CD4-positive, alpha-beta T cell (primary cell): ENCODE measurements around the gene GMPPB. TPM values are rescaled to one million over a fixed set of nuclear protein-coding genes. Genes with fewer than 3 reads are reported as not detected.

Experiments used
- ATAC-seq: fragments of 200-7000 bp; cut with Tn5 transposase; one replicate; pipeline ENCODE4 v1.10.0; 2022; ENCODE audit warnings: mild to moderate bottlenecking; ENCODE audit not compliant: poor library complexity
- CTCF ChIA-PET: fragments of 350-600 bp; sonication (Branson Sonifier 250); formaldehyde crosslinking; loops from one replicate; lab custom pipeline; 2021; ENCODE audit warnings: antibody characterized with exemption, inconsistent platforms; lab: Charles Lee
- POLR2A ChIA-PET: fragments of 350-600 bp; sonication (Branson Sonifier 250); formaldehyde crosslinking; loops from one replicate; lab custom pipeline; 2021; ENCODE audit warnings: antibody characterized with exemption, inconsistent platforms; lab: Charles Lee
- DNase-seq, 14 experiments: peaks; one replicate each; pipeline ENCODE4 v3.0.0-alpha.2; 2013 to 2020; ENCODE audit warnings: mixed read lengths in 2 of 14
- H3K27ac ChIP-seq, 2 donors: one replicate each; pipeline versions ENCODE4 v1.5.1 to v1.7.0; 2013; ENCODE audit warnings: low read length in 2 of 2, low read depth in 1 of 2, mild to moderate bottlenecking in 1 of 2
- H3K27me3 ChIP-seq, 2 experiments: 1 replicate in 1 of 2; 2 replicates in 1 of 2; pipeline versions ENCODE4 v1.6.1 to v1.7.0; 2013; ENCODE audit warnings: low read length in 2 of 2, control low read depth in 1 of 2, mild to moderate bottlenecking in 1 of 2, moderate library complexity in 1 of 2; ENCODE audit not compliant: insufficient read depth in 2 of 2, control insufficient read depth in 1 of 2
- H3K36me3 ChIP-seq: one replicate; pipeline ENCODE4 v1.6.1; 2013; ENCODE audit warnings: low read length, control low read depth; ENCODE audit not compliant: insufficient read depth
- H3K4me1 ChIP-seq: one replicate; pipeline ENCODE4 v1.6.1; 2013; ENCODE audit warnings: low read length, control low read depth; ENCODE audit not compliant: insufficient read depth
- H3K4me3 ChIP-seq: one replicate; pipeline ENCODE4 v1.5.1; 2013; ENCODE audit warnings: mild to moderate bottlenecking, low read length, moderate library complexity
- H3K9me3 ChIP-seq, 2 experiments: 1 replicate in 1 of 2; 2 replicates in 1 of 2; pipeline versions ENCODE4 v1.6.1 to v1.7.0; 2013; ENCODE audit warnings: low read length in 2 of 2, mild to moderate bottlenecking in 2 of 2, control low read depth in 1 of 2, moderate library complexity in 1 of 2; ENCODE audit not compliant: control insufficient read depth in 1 of 2, insufficient read depth in 1 of 2
- H3K27ac Mint-ChIP-seq: one replicate; pipeline ENCODE4 v1.8.0; 2020; ENCODE audit warnings: mixed read lengths
- H3K27me3 Mint-ChIP-seq: one replicate; pipeline ENCODE4 v1.8.0; 2021; ENCODE audit warnings: mixed read lengths
- H3K36me3 Mint-ChIP-seq: one replicate; pipeline ENCODE4 v1.8.0; 2021; ENCODE audit warnings: low read depth, mixed read lengths
- H3K4me1 Mint-ChIP-seq: one replicate; pipeline ENCODE4 v1.8.0; 2021; ENCODE audit warnings: low read depth, mixed read lengths
- H3K4me3 Mint-ChIP-seq: one replicate; pipeline ENCODE4 v1.8.0; 2020; ENCODE audit warnings: mild to moderate bottlenecking, mixed read lengths
- H3K9me3 Mint-ChIP-seq: one replicate; pipeline ENCODE4 v1.8.0; 2020; ENCODE audit warnings: mixed read lengths
- CTCF ChIP-seq: fragments of 200-600 bp; IDR thresholded peaks from one replicate; pipeline ENCODE4 v1.8.0; 2022; ENCODE audit warnings: antibody characterized with exemption, mild to moderate bottlenecking
- intact Hi-C, 2 experiments: fragments of 100-400 bp; cut with DNase I in 1 of 2; cut with micrococcal nuclease in 1 of 2; formaldehyde crosslinking; loops; one replicate each; pipeline versions ENCODE4 v1.15.1 to v1.9.0; 2023 to 2025; cut with DNase I, micrococcal nuclease
- total RNA-seq, 174 experiments: library from RNA in 2 of 174; stranded (reverse) in 2 of 174; gene quantifications; one replicate each; pipeline ENCODE4 v1.2.3 and lab custom pipeline; 2021 to 2026

The GMPPB gene
- total RNA-seq, 2 experiments from 2014 or later, result 39.0 to 41.4 TPM

DNA sequence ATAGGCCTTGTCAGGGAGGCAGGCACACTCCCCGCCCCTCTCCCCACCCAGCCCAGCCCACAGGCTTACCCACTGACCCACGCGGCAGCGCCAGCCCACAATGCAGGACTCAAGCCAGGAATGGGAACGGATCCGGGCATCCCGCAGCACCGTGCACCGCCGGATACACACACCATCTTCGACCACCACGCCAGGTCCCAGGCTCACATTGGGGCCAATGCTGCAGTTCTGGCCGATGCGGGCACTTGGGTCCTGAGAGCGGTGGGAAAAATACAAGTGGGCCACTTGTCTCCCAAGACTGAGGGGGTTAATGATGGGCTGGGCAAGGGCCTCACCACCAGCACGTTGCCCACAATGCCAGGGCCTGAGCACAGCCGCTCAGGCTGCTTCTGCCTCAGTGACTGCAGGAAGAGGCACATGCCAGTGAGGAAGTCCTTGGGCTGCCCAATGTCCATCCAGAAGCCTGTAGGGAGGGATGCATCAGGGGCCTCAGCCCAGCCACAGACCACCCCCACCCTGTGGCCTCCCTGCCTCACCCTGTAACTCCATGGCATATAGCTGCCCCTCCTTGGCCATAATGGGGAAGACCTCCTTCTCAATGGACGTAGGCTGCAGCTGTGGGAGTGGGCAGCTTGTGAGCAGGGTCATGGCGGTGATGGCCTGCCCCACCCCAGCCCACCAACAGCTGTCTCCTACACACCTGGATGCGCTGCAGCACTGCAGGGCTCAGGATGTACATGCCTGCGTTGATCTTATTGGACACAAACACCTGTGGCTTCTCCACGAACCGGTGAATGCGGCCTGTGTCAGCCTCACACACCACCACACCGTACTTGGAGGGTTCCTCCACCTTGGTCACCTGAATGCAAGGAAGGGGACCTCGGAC lies 1.6 kb downstream of the GMPPB start:
- Mint-ChIP-seq H3K9me3 (no peaks in the 10 kb centered on the region), H3K36me3 (peaks cover 31% of the 10 kb centered on the region), H3K27ac (peak overlapping the region; percentile 93), H3K4me3 (peak overlapping the region; percentile 85), H3K4me1 (peaks cover 48% of the 10 kb centered on the region), H3K27me3 (no peaks in the 10 kb centered on the region)
- DNase-seq (peak in 1 of 14 experiments; percentile 30), ATAC-seq (no peak)
- intact Hi-C loops, result no loop called here
- no peak overlapping the region for H3K4me3 ChIP-seq
- no peaks in the 10 kb centered on the region for H3K9me3 ChIP-seq
- H3K36me3 ChIP-seq, result peaks cover 29% of the 10 kb centered on the region
- H3K27ac ChIP-seq, result peak overlapping the region; percentile 96 to 97
- ChIA-PET CTCF (interaction anchor here (1.2 kb wide), 1 partner anchor 18 kb away, joined by 3 read pairs; no protein-coding TSS in a partner anchor), POLR2A (interaction anchor here (0.6 kb wide), 1 partner anchor 225 kb away, joined by 3 read pairs; no protein-coding TSS in a partner anchor)
- peaks cover 43% of the 10 kb centered on the region for H3K4me1 ChIP-seq
- TF ChIP-seq CTCF, result no peak
- H3K27me3 ChIP-seq, result no peaks in the 10 kb centered on the region

- CTCF ChIA-PET, result interaction anchor here (1.2 kb wide), 1 partner anchor 18 kb away, joined by 3 read pairs; no protein-coding TSS in a partner anchor
- peaks cover 43% of the 10 kb centered on the region for H3K4me1 ChIP-seq
- no peaks in the 10 kb centered on the region for H3K27me3 ChIP-seq
- no peak overlapping the region for H3K27ac ChIP-seq
- H3K36me3 ChIP-seq, result peaks cover 28% of the 10 kb centered on the region
- TF ChIP-seq CTCF, result no peak
- intact Hi-C loops, result no loop called here
- H3K9me3 ChIP-seq, result no peaks in the 10 kb centered on the region
- H3K27ac Mint-ChIP-seq, result peak overlapping the region; percentile 93
- peak overlapping the region; percentile 59 for H3K4me3 Mint-ChIP-seq
- no peaks in the 10 kb centered on the region for H3K9me3 Mint-ChIP-seq
- H3K36me3 Mint-ChIP-seq, result peaks cover 31% of the 10 kb centered on the region
- H3K4me3 ChIP-seq, result no peak overlapping the region
- no peak for ATAC-seq
- peak in 1 of 14 experiments; percentile 36 for DNase-seq
- no peaks in the 10 kb centered on the region for H3K27me3 Mint-ChIP-seq
- H3K4me1 Mint-ChIP-seq, result peaks cover 48% of the 10 kb centered on the region
- POLR2A ChIA-PET, result interaction anchor here (0.6 to 3.9 kb wide), 3 partner anchors 65 to 225 kb away, joined by 3 to 18 read pairs (median 3); partner anchors contain the start of gene IP6K1
Measured at GRCh38 chr3:49721596-49721895, 2.2 kb downstream of the GMPPB start.

DNA sequence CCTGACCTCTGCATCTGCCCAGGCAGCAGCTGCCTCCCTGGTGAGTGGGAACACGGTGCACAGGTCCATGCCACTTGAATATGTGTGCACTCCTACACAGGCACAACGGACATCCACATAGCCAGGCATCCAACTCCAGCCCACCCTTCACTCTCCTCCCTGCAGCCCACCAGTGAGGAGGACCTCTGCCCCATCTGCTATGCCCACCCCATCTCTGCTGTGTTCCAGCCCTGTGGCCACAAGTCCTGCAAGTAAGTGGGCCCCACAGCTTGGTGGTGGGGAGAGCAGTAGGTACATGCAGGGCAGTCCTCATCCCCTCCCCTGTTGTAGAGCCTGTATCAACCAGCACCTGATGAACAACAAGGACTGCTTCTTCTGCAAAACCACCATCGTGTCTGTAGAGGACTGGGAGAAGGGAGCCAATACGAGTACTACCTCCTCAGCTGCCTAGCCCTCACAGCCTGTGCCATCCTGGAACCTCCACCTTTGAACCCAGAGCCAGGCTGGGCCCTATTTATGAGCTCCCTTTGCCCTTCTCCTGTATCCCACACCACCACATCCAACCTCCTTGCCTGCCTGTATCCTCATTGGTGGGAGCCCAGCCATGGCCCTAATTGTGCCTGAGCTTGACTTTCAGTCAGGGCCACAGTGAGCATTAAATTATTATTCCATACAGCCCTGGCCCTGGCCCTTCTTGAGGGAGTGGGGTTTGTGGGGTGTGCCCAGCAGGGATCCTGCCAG lies 2.7 kb downstream of the GMPPB start:
- CTCF ChIA-PET, result interaction anchor here (1.2 kb wide), 1 partner anchor 17 kb away, joined by 3 read pairs; no protein-coding TSS in a partner anchor
- H3K4me1 ChIP-seq, result peaks cover 43% of the 10 kb centered on the region

More for the DNA sequence above, 2.7 kb downstream of the GMPPB start:
- H3K9me3 Mint-ChIP-seq, result no peaks in the 10 kb centered on the region
- Histone ChIP-seq H3K36me3 (peaks cover 32% of the 10 kb centered on the region), H3K9me3 (no peaks in the 10 kb centered on the region), H3K4me3 (no peak overlapping the region), H3K27ac (no peak overlapping the region), H3K27me3 (no peaks in the 10 kb centered on the region)
- no peaks in the 10 kb centered on the region for H3K27me3 Mint-ChIP-seq
- peak overlapping the region; percentile 30 for H3K27ac Mint-ChIP-seq
- H3K36me3 Mint-ChIP-seq, result peaks cover 31% of the 10 kb centered on the region
- intact Hi-C loops, result no loop called here
- no peak for ATAC-seq
- no peak for TF ChIP-seq CTCF
- peak overlapping the region; percentile 59 for H3K4me3 Mint-ChIP-seq
- peaks cover 48% of the 10 kb centered on the region for H3K4me1 Mint-ChIP-seq
- POLR2A ChIA-PET, result interaction anchor here (0.7 to 3.9 kb wide), 2 partner anchors 66 to 124 kb away, joined by 3 to 18 read pairs; partner anchors contain the start of gene IP6K1
- peak in 1 of 14 experiments; percentile 31 for DNase-seq
